Lung (tissue), 12 donors: Measurements from ENCODE around the gene ARIH2. TPM values are rescaled to one million over a fixed set of nuclear protein-coding genes. Genes with fewer than 3 reads are reported as not detected.
A peak's percentile ranks its signal among the peaks of the same experiment; 100 is the strongest.

Experiments
- ATAC-seq: fragments of 200-7000 bp; cut with Tn5 transposase; one replicate; pipeline ENCODE4 v1.9.1; 2020; ENCODE audit warnings: moderate number of reproducible peaks; ENCODE audit not compliant: insufficient read depth, low FRiP score
- DNase-seq, 3 donors: peaks; one replicate each; pipeline ENCODE4 v3.0.0-alpha.2; 2013 to 2017
- H3K27ac ChIP-seq, 2 donors: one replicate each; pipeline ENCODE4 v1.5.1; 2013; ENCODE audit warnings: mild to moderate bottlenecking in 2 of 2, moderate library complexity in 2 of 2, control low read depth in 1 of 2, inconsistent platforms in 1 of 2, low read depth in 1 of 2, low read length in 1 of 2
- H3K27me3 ChIP-seq, 3 donors: one replicate each; pipeline ENCODE4 v1.5.1; 2013; ENCODE audit warnings: low read length in 2 of 3; ENCODE audit not compliant: control insufficient read depth in 3 of 3, insufficient read depth in 3 of 3
- H3K36me3 ChIP-seq, 4 donors: one replicate each; pipeline ENCODE4 v1.5.1; 2013; ENCODE audit warnings: low read length in 4 of 4, mild to moderate bottlenecking in 1 of 4, moderate library complexity in 1 of 4; ENCODE audit not compliant: control insufficient read depth in 4 of 4, insufficient read depth in 4 of 4
- H3K4me1 ChIP-seq, 5 donors: one replicate each; pipeline ENCODE4 v1.5.1; 2013; ENCODE audit warnings: low read length in 5 of 5, mild to moderate bottlenecking in 2 of 5, moderate library complexity in 1 of 5; ENCODE audit not compliant: control insufficient read depth in 5 of 5, insufficient read depth in 5 of 5
- H3K4me3 ChIP-seq: one replicate; pipeline ENCODE4 v1.5.1; 2013; ENCODE audit warnings: mild to moderate bottlenecking, control low read depth, moderate library complexity
- H3K9ac ChIP-seq, 2 donors: one replicate each; pipeline ENCODE4 v1.5.1; 2013; ENCODE audit warnings: low read length in 2 of 2, control low read depth in 1 of 2; ENCODE audit not compliant: insufficient read depth in 1 of 2
- H3K9me3 ChIP-seq, 4 donors: one replicate each; pipeline ENCODE4 v1.5.1; 2013; ENCODE audit warnings: low read length in 3 of 4, mild to moderate bottlenecking in 1 of 4, moderate library complexity in 1 of 4; ENCODE audit not compliant: control insufficient read depth in 4 of 4, insufficient read depth in 3 of 4
- WGBS, 2 donors: extraction: QIAGEN DNeasy Blood & Tissue Kit; methylation state at CpG; one replicate each; pipeline ENCODE4 v1.1.7; 2013; 5-methylcytosine and 5-hydroxymethylcytosine counted together
- polyA plus RNA-seq, 2 donors: library from polyadenylated mRNA; stranded (reverse); fragments of 200-250 nt; gene quantifications; one replicate each; pipeline ENCODE4 v1.2.1, GENCODE V29; 2013
- total RNA-seq, 2 donors: library from RNA; depleted of rRNA in 1 of 2; stranded (reverse); fragments of >200 nt in 1 of 2; gene quantifications; one replicate each; pipeline ENCODE4 v1.2.1, GENCODE V29; 2014 to 2021
- TF ChIP-seq, protein P1 (sequence below): IDR thresholded peaks from 2 replicates; pipeline ENCODE4 v1.5.1; 2012; ENCODE audit warnings: mild to moderate bottlenecking; ENCODE audit errors: control extremely low read depth, extremely low read depth
- donor health status: control.
- donor health status: control.
- donor health status: Bipolar disorder and iron deficiency.
- donor health status: healthy.
- donor health status: DM: yes; HTN: yes; CAD: no.

The ARIH2 gene
- total and polyA plus RNA-seq, 4 donors, result 33.1 to 97.6 (median 65.6) TPM

DNA sequence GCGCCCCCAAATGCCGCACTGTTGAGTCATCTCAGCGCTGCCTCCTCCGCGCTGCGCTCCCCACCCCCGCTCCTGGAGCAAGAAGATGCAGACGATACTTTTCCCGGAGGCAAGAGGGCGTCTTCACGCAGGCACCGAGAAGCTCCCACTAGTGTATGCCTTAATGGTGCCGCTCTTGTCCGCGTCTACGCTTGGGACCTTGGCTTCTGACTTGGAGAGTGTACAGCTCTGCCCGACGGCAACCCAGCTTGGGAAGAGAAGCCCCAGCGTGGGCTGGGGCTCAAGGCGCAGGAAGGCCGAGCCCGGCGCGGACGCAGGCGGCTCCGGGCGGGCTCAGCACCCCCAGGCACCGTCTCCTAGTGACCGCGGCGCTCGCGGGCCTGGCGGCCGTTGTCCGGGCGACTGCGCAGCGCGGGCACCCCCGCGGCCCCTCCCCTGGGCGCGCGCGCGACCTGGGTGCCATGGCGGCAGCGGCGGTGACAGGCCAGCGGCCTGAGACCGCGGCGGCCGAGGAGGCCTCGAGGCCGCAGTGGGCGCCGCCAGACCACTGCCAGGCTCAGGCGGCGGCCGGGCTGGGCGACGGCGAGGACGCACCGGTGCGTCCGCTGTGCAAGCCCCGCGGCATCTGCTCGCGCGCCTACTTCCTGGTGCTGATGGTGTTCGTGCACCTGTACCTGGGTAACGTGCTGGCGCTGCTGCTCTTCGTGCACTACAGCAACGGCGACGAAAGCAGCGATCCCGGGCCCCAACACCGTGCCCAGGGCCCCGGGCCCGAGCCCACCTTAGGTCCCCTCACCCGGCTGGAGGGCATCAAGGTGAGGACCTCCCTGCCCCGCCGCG, 71.4 kb downstream of the ARIH2 start, which contains the start of gene P4HTM:
TSS of gene P4HTM (plus strand) at position 446 of the 840 bp plus-strand sequence. CDS start at position 462, 16 bp downstream.
- WGBS, 2 donors, result 0 to 1% methylated on average over 65 to 91 of the region's 91 CpGs
- TF ChIP-seq, protein P1, sequence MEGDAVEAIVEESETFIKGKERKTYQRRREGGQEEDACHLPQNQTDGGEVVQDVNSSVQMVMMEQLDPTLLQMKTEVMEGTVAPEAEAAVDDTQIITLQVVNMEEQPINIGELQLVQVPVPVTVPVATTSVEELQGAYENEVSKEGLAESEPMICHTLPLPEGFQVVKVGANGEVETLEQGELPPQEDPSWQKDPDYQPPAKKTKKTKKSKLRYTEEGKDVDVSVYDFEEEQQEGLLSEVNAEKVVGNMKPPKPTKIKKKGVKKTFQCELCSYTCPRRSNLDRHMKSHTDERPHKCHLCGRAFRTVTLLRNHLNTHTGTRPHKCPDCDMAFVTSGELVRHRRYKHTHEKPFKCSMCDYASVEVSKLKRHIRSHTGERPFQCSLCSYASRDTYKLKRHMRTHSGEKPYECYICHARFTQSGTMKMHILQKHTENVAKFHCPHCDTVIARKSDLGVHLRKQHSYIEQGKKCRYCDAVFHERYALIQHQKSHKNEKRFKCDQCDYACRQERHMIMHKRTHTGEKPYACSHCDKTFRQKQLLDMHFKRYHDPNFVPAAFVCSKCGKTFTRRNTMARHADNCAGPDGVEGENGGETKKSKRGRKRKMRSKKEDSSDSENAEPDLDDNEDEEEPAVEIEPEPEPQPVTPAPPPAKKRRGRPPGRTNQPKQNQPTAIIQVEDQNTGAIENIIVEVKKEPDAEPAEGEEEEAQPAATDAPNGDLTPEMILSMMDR, result peak; percentile 27
- H3K9me3 ChIP-seq, result no peaks in the 10 kb centered on the region

GRCh38 chr3:48990636-48991469, 72.2 kb downstream of the ARIH2 start:
- 5 to 6% methylated on average over 40 of the region's 40 CpGs for WGBS, 2 donors
- H3K27ac ChIP-seq, result peak overlapping the region; percentile 82 to 98
- H3K9ac ChIP-seq, result peak overlapping the region in 1 of 2 donors; percentile 49
- TF ChIP-seq, protein P1, result no peak
- H3K4me3 ChIP-seq, result peak overlapping the region; percentile 90
- ATAC-seq (peak; percentile 22), DNase-seq (peak in 2 of 3 donors; percentile 26 to 30)
- no peaks in the 10 kb centered on the region for H3K27me3 ChIP-seq
- no peaks in the 10 kb centered on the region for H3K9me3 ChIP-seq
- peaks cover 0 to 5% (median 1%) of the 10 kb centered on the region in 4 donors for H3K36me3 ChIP-seq
- peaks cover 4 to 20% (median 9%) of the 10 kb centered on the region in 5 donors for H3K4me1 ChIP-seq

More for the DNA sequence above, 71.4 kb downstream of the ARIH2 start, which contains the start of gene P4HTM:
- Histone ChIP-seq H3K27me3 (no peaks in the 10 kb centered on the region), H3K4me1 (peaks cover 4 to 20% (median 9%) of the 10 kb centered on the region in 5 donors), H3K9ac (peak within 1 kb of the TSS; percentile 72 to 87), H3K4me3 (peak within 1 kb of the TSS; percentile 90), H3K36me3 (peaks cover 0 to 6% (median 2%) of the 10 kb centered on the region in 4 donors), H3K27ac (peak within 1 kb of the TSS; percentile 82 to 98)
- DNase-seq (peak; percentile 92 to 94 (median 92)), ATAC-seq (peak; percentile 90)

GRCh38 chr3:48991851-48992545, 73.4 kb downstream of the ARIH2 start:
- Histone ChIP-seq H3K9me3 (no peaks in the 10 kb centered on the region), H3K9ac (no peak overlapping the region), H3K27ac (peak overlapping the region in 1 of 2 donors; percentile 65), H3K27me3 (no peaks in the 10 kb centered on the region), H3K4me3 (no peak overlapping the region), H3K36me3 (peaks cover 0 to 10% (median 3%) of the 10 kb centered on the region in 4 donors), H3K4me1 (peaks cover 4 to 20% (median 9%) of the 10 kb centered on the region in 5 donors)
- 77 to 84% methylated on average over 5 of the region's 5 CpGs for WGBS, 2 donors
- TF ChIP-seq, protein P1, result no peak
- DNase-seq (no peak), ATAC-seq (no peak)
